ENCODE data around the gene VWA8.

- TF ChIP-seq GATA2 (IDR thresholded peaks at IDR 0.05; ENCODE audit: low read depth, low read length) (no peak), GATA3 (IDR thresholded peaks at IDR 0.05; ENCODE audit: low read depth, low read length) (no peak)
Observed at GRCh38 chr13:41675306-41675705, 285.6 kb downstream of the VWA8 start.
